ENCODE data around the gene SWAP70. TPM values are rescaled to one million over a fixed set of nuclear protein-coding genes. Genes with fewer than 3 reads are reported as not detected.

The SWAP70 gene
- total and polyA plus RNA-seq, 2 of the 13 experiments (the other 11 are each of a cell fraction or from before 2014, with no cell fraction given), result 4.6 to 8.7 TPM

GRCh38 chr11:9747229-9747628 lies 83.4 kb downstream of the SWAP70 start:
- H3K9me3 ChIP-seq (ENCODE audit: low read length), result no peaks in the 10 kb centered on the region
- TF ChIP-seq HINFP (CRISPR knock-in tag; IDR thresholded peaks at IDR 0.05; ENCODE audit: low read depth), result no peak
- no peak for TF ChIP-seq TBL1XR1 (IDR thresholded peaks at IDR 0.05; ENCODE audit: borderline replicate concordance, low read length, partially characterized antibody)
- TF ChIP-seq ZNF652 (CRISPR knock-in tag; IDR thresholded peaks at IDR 0.05; ENCODE audit: borderline replicate concordance, low read depth), result no peak
- no peak for TF ChIP-seq LBX2 (CRISPR knock-in tag; IDR thresholded peaks at IDR 0.05; ENCODE audit: borderline replicate concordance)
- TF ChIP-seq POLR2AphosphoS5 (IDR thresholded peaks at IDR 0.05; ENCODE audit: low read depth, low read length), result no peak
- no peak for TF ChIP-seq ZSCAN21 (CRISPR knock-in tag; IDR thresholded peaks at IDR 0.05; ENCODE audit: borderline replicate concordance)
- no peak for TF ChIP-seq ZNF746 (CRISPR knock-in tag; IDR thresholded peaks at IDR 0.05)
- no peak for TF ChIP-seq SMARCC2 (IDR thresholded peaks at IDR 0.05)
- TF ChIP-seq TOE1 (CRISPR knock-in tag; IDR thresholded peaks at IDR 0.05), result no peak
- no peak for TF ChIP-seq ZNF543 (CRISPR knock-in tag; IDR thresholded peaks at IDR 0.05)
- TF ChIP-seq ZNF563 (CRISPR knock-in tag; IDR thresholded peaks at IDR 0.05), result no peak
- no peak for TF ChIP-seq ARID2 (CRISPR knock-in tag; IDR thresholded peaks at IDR 0.05; ENCODE audit: borderline replicate concordance)
- TF ChIP-seq ZBTB7B (CRISPR knock-in tag; IDR thresholded peaks at IDR 0.05), result no peak
- no peak for TF ChIP-seq KAT8 (CRISPR knock-in tag; IDR thresholded peaks at IDR 0.05)
- no peak for TF ChIP-seq GATAD1 (CRISPR knock-in tag; IDR thresholded peaks at IDR 0.05)
- TF ChIP-seq ZNF883 (CRISPR knock-in tag; IDR thresholded peaks at IDR 0.05; ENCODE audit: not compliant biosample characterization), result no peak
- no peak for TF ChIP-seq STAT6 (CRISPR knock-in tag; IDR thresholded peaks at IDR 0.05; ENCODE audit: borderline replicate concordance)
- no peak for TF ChIP-seq MXD3 (CRISPR knock-in tag; IDR thresholded peaks at IDR 0.05)
- no peak for TF ChIP-seq RCOR2 (CRISPR knock-in tag; IDR thresholded peaks at IDR 0.05)
- FAIRE-seq (no peak), ATAC-seq (no peak), DNase-seq (ENCODE audit: low spot score) (no peak)
- WGBS (ENCODE audit: low lambda C conversion rate), result 100% methylated on average over 1 of the region's 1 CpG
- POLR2A ChIA-PET, result interaction anchor here (1.0 kb wide), 1 partner anchor 11 kb away, joined by 3 read pairs; no protein-coding TSS in a partner anchor
- in situ Hi-C loops (cut with HindIII; ENCODE audit: extremely low pct_ligation_motif_present, low pct_unique_long_range_greater_than_20kb), result loop anchor here (5.0 kb wide), 1 partner anchor 135 kb away; no protein-coding TSS in a partner anchor
- H3K27ac ChIP-seq (ENCODE audit: extremely low read length, insufficient read depth, low read length), result no peak overlapping the region
- CTCF ChIA-PET (ENCODE audit: low intra/inter-chr PET ratio, low total read pairs), result interaction anchor here (3.1 kb wide), 1 partner anchor 134 kb away, joined by 21 read pairs; no protein-coding TSS in a partner anchor
- H3K79me2 ChIP-seq (ENCODE audit: insufficient read depth, low read length), result no peaks in the 10 kb centered on the region
- H3K27me3 ChIP-seq (ENCODE audit: control insufficient read depth in 1 of 2, insufficient read depth in 2 of 2, low read length in 2 of 2), result no peaks in the 10 kb centered on the region
- no peak overlapping the region for H3K4me3 ChIP-seq (replicated peaks in 1 of 3; ENCODE audit: insufficient read depth in 1 of 3, low read depth in 2 of 3, low read length in 3 of 3)
- H3K9ac ChIP-seq (ENCODE audit: insufficient read depth, low read depth, low read length), result no peak overlapping the region
- peaks cover 4 to 7% of the 10 kb centered on the region in 2 experiments; a peak in 1 of 5 replicates for H3K36me3 ChIP-seq (replicated peaks in 1 of 2; ENCODE audit: control insufficient read depth in 1 of 2, insufficient read depth in 2 of 2, low read length in 2 of 2)
- H2AFZ ChIP-seq (ENCODE audit: low read length), result no peak overlapping the region
- no peaks in the 10 kb centered on the region for H4K20me1 ChIP-seq (ENCODE audit: insufficient read depth, low read length)
- no TSS peak for BruUV-seq (replicated peaks)
- no peak overlapping the region for H3K4me2 ChIP-seq (ENCODE audit: low read depth, low read length)
- intact Hi-C loops (cut with micrococcal nuclease; ENCODE audit: unreplicated experiment), result no loop called here
- peaks cover 4% of the 10 kb centered on the region for H3K4me1 ChIP-seq (ENCODE audit: insufficient read depth, low read length)
